Lower leg skin (tissue), 4 donors: ENCODE data around the gene ABR. TPM values are rescaled to one million over a fixed set of nuclear protein-coding genes. Genes with fewer than 3 reads are reported as not detected.

ENCODE experiments used
- DNase-seq, 2 donors: peaks; one replicate each; pipeline ENCODE4 v3.0.0-alpha.2; 2019; ENCODE audit warnings: low spot score in 2 of 2
- H3K4me3 ChIP-seq: fragments of 200-600 bp; sonication (generic); 2 replicates; pipeline ENCODE4 v1.5.1; 2017; ENCODE audit warnings: mild to moderate bottlenecking, low read depth; ENCODE audit not compliant: poor library complexity, severe bottlenecking
- POLR2A ChIP-seq, 2 donors: fragments of 450-650 bp; IDR thresholded peaks; one replicate each; pipeline ENCODE4 v1.6.1; 2016 to 2017; ENCODE audit warnings: antibody characterized with exemption in 2 of 2, mild to moderate bottlenecking in 1 of 2, moderate library complexity in 1 of 2
- WGBS, 2 donors: methylation state at CpG; one replicate each; pipeline ENCODE4 v1.1.5; 2018; 5-methylcytosine and 5-hydroxymethylcytosine counted together
- intact Hi-C: fragments of 100-400 bp; cut with DNase I; formaldehyde crosslinking; loops from one replicate; pipeline ENCODE4 v1.15.0; 2023; ENCODE audit warnings: low total_unique reads
- total RNA-seq, 4 donors: library from RNA; depleted of rRNA; stranded (reverse); fragments of >200 nt; gene quantifications; one replicate each; pipeline ENCODE4 v1.1.0, GENCODE V29; 2016
- TF ChIP-seq, protein P1 (sequence below), 3 donors: fragments of 450-650 bp; IDR thresholded peaks; one replicate each; pipeline ENCODE4 v1.5.1; 2016; ENCODE audit warnings: antibody characterized with exemption in 3 of 3, mild to moderate bottlenecking in 3 of 3, moderate library complexity in 2 of 3

Gene ABR
- total RNA-seq, 4 donors from 2014 or later = 60.9 to 98.8 (median 88.3) TPM

DNA sequence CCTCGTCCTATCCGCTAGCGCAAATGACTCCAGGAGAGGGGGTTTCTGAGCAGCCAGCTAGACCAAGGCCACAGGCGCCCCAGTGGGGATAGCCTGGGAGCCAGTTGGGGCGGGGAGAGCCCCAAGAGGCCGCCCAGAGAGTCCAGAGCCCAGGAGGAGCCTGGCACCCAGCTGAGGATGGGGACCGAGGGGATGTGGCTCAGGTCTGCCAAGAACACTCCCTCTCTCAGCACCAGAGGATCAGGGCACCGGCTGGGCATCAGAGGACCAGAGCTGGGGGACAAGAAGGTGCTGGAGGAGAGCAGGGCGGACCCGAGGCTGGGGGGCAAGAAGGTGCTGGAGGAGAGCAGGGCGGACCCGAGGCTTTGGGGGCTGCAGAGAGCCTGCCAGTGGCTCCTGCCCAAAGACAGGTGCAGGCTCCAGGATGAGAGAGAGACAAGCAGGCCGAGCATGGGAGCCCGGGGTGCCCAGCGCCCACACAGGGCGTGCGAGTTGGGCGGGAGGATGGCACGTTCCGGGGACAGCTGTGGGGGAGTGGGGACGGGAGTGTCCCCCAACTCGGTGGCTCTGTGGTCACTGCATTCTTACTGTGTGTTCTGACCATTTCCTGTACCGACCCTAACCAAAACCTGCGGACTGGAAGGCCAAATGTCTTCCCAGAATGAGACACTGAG lies 143.5 kb downstream of the ABR start:
- no peak for TF ChIP-seq POLR2A (IDR thresholded peaks at IDR 0.05)
- TF ChIP-seq, protein P1, sequence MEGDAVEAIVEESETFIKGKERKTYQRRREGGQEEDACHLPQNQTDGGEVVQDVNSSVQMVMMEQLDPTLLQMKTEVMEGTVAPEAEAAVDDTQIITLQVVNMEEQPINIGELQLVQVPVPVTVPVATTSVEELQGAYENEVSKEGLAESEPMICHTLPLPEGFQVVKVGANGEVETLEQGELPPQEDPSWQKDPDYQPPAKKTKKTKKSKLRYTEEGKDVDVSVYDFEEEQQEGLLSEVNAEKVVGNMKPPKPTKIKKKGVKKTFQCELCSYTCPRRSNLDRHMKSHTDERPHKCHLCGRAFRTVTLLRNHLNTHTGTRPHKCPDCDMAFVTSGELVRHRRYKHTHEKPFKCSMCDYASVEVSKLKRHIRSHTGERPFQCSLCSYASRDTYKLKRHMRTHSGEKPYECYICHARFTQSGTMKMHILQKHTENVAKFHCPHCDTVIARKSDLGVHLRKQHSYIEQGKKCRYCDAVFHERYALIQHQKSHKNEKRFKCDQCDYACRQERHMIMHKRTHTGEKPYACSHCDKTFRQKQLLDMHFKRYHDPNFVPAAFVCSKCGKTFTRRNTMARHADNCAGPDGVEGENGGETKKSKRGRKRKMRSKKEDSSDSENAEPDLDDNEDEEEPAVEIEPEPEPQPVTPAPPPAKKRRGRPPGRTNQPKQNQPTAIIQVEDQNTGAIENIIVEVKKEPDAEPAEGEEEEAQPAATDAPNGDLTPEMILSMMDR (IDR thresholded peaks at IDR 0.05) = no peak
- no peak overlapping the region for H3K4me3 ChIP-seq
- WGBS, 2 donors = 80 to 87% methylated on average over 24 of the region's 24 CpGs
- DNase-seq = no peak
- intact Hi-C loops = no loop called here

DNA sequence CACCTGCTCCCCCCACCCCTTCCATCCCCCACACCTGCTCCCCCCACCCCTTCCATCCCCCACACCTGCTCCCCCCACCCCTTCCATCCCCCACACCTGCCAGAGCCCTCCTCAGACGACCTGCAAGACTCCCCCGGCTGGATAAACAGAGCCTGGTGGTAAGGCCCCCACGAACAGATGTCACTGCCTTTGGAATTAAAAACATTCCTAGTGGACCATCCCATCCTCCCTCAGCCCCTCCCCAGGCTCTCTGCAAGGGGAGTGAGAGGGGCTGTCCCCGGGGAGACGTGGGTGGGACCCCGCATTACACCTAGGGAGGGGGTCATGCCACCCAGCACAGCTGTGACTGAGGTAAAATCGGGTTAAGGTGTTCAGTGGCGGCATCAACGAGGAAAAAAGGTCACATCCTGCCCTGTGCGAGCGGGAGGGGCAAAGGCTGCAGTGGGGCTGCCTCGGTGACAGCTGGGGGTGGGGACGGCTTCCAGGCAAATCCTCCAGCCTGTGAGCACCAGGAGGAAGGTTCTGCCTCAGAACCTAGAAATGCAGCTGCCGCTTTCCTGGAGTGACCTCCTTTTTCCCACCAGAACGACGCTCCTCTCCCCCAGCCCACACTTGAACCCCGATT lies 144.1 kb downstream of the ABR start:
- DNase-seq = no peak
- WGBS, 2 donors = 58 to 69% methylated on average over 13 to 14 of the region's 17 CpGs
- no peak for TF ChIP-seq POLR2A (IDR thresholded peaks at IDR 0.05)
- TF ChIP-seq, protein P1 (IDR thresholded peaks at IDR 0.05) = no peak
- intact Hi-C loops = no loop called here
- H3K4me3 ChIP-seq = no peak overlapping the region

DNA sequence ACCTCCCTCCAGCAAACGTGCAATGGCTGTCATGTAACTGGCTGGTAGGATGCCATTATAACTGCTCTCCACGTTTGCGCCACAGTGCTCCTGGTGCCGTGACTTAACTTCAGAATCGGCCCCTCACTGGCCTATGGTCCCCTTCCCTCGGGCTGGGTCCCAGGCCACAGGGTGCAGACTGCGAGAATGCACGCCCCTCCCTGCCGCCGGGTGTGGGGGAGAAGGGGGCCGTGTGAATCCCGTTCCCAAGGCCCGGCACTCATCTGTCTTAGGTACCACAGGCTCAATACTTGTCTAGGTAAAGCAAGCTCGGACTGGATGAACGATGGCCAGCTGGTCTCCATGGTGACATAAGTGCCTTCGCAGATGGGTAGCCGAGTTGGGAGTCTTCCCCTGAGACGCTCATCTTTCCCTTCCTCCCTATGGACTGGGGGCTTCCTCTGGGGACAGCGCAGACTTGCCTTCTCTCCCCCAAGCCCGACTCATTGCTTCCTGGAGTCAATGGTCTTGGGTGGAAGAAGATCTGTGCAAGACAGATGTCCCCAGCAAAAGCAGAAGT lies 145.1 kb downstream of the ABR start:
- intact Hi-C loops = no loop called here
- 91% methylated on average over 20 of the region's 20 CpGs for WGBS, 2 donors
- DNase-seq = no peak
- TF ChIP-seq, protein P1 (IDR thresholded peaks at IDR 0.05) = no peak
- TF ChIP-seq POLR2A (IDR thresholded peaks at IDR 0.05) = no peak
- H3K4me3 ChIP-seq = no peak overlapping the region

DNA sequence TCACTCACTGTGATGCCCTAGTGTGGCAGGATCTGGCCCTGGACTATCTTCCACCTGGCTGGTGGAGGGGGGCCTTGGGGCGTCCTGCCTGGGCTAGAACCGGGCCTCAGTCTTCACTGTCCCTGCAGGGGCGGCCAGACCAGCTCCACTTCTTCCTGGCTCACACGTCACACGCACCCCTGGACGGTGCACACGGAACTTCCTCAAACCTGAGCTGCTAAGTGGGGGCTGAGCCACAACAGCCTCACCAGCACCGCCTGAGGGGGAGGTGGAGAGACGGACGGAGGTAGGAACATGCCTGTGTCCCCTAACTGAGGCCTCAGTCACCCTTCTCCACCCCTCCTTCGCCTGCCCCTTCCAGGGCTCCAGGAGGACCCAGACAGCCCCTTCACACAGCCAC lies 146.3 kb downstream of the ABR start:
- 78 to 81% methylated on average over 11 of the region's 11 CpGs for WGBS, 2 donors
- intact Hi-C loops = no loop called here
- no peak for DNase-seq

DNA sequence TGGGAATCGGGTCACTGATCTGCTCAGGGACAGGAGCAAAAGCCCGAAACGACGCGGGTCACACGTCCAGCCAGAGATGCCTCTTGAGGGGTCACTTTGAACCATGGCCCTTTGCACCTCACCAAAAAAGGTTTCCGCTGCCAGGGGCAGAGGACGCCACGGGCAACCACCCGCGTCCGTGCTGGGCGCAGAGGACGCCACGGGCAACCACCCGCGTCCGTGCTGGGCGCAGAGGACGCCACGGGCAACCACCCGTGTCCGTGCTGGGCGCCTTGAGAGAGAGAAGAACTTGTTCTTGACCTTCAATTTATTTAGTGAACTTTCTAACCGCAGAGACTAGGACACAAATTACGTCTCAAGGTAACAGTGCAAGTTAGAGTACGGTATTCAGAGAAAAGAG lies 147.4 kb downstream of the ABR start:
- no peak for TF ChIP-seq POLR2A (IDR thresholded peaks at IDR 0.05)
- TF ChIP-seq, protein P1 (IDR thresholded peaks at IDR 0.05) = no peak
- H3K4me3 ChIP-seq = no peak overlapping the region
- no peak for DNase-seq
- 79 to 86% methylated on average over 25 to 27 of the region's 27 CpGs for WGBS, 2 donors
- intact Hi-C loops = no loop called here

More for the DNA sequence above, 146.3 kb downstream of the ABR start:
- no peak overlapping the region for H3K4me3 ChIP-seq
- no peak for TF ChIP-seq POLR2A (IDR thresholded peaks at IDR 0.05)
- TF ChIP-seq, protein P1 (IDR thresholded peaks at IDR 0.05) = no peak
